ENCODE measurements around the gene TMEM72.

DNA sequence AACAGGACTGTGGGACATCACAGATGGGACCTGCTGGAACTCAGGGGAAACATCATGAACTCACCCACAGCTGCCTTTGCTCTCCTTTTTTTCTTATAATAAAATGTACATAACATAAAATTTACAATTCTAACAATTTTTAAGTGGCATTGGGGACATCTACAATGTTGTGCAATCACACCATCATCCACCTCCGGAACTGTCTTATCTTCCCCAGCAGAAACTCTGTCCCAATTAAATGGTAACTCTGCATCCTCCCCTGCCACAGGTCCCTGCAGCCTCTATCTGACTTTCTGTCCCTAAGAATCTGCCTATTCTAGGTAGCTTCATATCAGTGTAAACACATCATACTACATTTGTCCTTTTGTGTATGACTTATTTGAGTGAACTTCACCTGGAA lies 19.4 kb upstream of the TMEM72 start:
- TF ChIP-seq GATA2 (IDR thresholded peaks at IDR 0.05; ENCODE audit: low read depth, low read length) (no peak), GATA3 (IDR thresholded peaks at IDR 0.05; ENCODE audit: low read depth, low read length) (no peak)

All from SH-SY5Y (cell line).